Epithelial cell of esophagus (primary cell): ENCODE results near the gene SAP130.

Source experiments
- DNase-seq: peaks from one replicate; pipeline ENCODE4 v3.0.0; 2010; ENCODE audit warnings: low read depth
- H3K4me3 ChIP-seq: 2 replicates; pipeline ENCODE4 v1.5.1; 2011; ENCODE audit warnings: mild to moderate bottlenecking, low read length, control low read depth
- TF ChIP-seq, protein P1 (sequence below): IDR thresholded peaks from 2 replicates; pipeline ENCODE4 v1.5.1; 2011; ENCODE audit warnings: low read depth, mild to moderate bottlenecking, low read length, control low read depth, inconsistent platforms; ENCODE audit not compliant: insufficient read depth; ENCODE audit errors: missing control alignments

SAP130 gene

DNA sequence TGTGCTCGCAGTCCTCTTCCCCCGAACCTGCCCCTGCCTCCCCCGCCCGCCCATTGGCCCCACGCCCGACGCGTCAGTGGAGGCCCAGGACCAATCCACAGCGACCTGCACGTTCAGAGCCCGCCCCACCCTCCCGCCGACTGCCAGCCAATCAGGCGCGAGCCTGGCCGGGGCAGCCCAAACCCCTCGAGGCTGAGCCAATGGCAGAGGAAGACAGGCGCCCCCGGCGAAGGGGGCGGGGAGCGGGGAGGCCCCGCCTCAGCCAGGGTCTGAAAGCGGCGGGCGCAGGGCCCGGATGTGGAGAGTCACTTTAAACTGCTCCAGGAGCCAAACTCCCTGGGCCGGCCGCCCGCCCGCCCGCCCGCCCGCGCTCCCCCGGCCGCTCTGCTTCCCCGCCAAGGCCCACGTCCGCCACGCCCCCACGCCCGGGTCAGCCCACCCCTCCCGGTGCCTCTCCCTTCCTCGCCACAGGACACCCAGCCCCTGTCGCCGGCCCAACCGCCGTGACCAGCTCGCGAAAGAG is 520 bp downstream of the SAP130 start:
- TF ChIP-seq, protein P1, sequence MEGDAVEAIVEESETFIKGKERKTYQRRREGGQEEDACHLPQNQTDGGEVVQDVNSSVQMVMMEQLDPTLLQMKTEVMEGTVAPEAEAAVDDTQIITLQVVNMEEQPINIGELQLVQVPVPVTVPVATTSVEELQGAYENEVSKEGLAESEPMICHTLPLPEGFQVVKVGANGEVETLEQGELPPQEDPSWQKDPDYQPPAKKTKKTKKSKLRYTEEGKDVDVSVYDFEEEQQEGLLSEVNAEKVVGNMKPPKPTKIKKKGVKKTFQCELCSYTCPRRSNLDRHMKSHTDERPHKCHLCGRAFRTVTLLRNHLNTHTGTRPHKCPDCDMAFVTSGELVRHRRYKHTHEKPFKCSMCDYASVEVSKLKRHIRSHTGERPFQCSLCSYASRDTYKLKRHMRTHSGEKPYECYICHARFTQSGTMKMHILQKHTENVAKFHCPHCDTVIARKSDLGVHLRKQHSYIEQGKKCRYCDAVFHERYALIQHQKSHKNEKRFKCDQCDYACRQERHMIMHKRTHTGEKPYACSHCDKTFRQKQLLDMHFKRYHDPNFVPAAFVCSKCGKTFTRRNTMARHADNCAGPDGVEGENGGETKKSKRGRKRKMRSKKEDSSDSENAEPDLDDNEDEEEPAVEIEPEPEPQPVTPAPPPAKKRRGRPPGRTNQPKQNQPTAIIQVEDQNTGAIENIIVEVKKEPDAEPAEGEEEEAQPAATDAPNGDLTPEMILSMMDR, result no peak
- peak; percentile 99 for DNase-seq
- peak overlapping the region; percentile 73 for H3K4me3 ChIP-seq

DNA sequence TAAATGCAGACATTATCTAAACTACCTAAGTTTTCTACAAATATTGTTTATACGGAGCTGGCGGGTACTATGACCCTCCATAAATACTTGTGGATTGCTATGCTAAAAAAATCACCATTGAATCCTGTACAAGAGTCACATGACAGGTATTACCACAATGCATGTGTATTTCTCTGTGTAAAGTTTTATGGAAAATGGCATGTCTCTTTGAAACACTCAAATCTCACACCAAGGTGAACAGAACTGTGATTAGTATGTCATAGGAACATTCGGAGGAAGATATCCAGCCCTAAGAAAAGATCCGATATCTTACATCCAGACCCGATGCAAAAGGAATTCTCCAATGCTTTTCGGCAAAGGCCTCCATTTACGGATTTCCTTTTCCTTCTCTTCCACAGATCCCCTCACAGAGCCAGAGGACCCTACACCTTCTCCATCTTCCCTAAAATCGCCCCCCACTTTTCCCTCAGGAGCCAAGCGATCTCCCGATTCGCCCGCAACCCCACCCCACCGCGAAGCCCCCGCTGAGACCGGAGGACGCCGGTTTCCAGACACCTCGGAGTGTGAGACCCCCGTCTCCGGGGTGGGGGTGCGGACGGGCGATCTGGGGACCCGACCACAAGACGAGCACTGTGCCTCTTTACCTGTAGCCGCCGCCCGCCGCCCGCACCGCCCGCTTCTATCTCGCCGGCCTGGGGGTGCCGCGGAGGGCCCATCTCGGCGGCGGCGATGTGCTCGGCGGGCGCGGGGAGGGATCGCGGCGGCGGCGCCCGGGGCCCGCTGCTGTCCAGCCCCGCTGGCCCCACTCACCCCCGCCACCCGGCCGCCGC is 1.2 kb downstream of the SAP130 start:
- peak overlapping the region; percentile 86 for H3K4me3 ChIP-seq
- no peak for DNase-seq
- TF ChIP-seq, protein P1, result no peak

DNA sequence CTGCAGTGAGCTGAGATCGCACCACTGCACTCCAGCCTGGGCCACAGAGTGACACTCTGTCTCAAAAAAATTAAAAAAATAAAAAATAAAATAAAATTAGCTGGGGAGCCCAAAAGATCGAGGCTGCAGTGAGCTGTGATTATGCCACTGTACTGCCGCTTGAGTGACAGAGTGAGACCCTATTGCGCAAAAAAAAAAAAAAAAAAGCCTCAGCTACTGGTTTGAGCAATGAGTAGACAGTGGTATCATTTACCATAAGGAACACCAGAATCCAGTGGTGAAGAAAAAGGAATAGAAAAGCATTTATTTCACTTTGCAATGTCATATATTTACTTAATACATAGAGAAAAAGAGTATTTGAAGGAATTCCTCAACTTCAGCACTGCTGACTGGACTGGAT is 3.0 kb downstream of the SAP130 start:
- TF ChIP-seq, protein P1, result no peak
- DNase-seq, result no peak
- no peak overlapping the region for H3K4me3 ChIP-seq

DNA sequence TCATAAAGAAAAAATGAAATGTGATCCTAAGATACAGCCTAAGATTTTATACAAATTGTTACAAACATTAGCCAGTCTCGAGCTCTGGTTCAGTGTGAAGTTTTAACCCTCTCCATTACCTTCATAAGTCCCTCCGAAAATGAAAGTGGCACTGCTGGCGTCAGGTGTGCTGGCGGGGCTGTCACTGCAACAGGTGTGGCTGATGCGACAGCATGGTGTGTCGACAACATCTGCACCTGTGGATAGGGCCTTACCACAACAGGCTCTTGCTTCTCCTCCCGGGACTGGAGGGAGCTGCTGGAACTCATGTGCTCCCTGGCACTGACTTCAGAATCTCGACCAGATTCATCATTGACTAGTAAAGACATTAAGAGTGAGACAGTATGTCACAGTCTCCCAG is 10.3 kb downstream of the SAP130 start:
- H3K4me3 ChIP-seq, result no peak overlapping the region
- no peak for DNase-seq
- TF ChIP-seq, protein P1, result no peak

DNA sequence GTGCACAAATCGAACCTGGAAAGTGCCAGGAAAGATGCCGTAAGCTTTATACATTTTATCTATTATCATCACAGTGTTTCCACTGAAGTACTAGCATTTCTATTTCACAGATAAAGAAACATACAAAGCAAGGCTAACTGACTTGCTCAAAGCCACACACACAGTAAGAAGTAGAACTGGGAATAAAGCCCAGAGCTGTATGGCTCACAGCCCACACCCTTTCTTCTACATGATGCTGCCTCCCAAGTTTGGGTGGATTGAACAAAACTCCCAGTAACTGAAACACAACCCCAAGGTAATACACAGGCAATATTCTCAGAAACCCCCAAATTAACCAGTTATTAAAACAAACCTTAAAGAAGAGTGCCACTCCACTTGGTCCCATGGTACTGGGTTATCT is 11.2 kb downstream of the SAP130 start:
- H3K4me3 ChIP-seq, result no peak overlapping the region
- TF ChIP-seq, protein P1, result no peak
- DNase-seq, result no peak

DNA sequence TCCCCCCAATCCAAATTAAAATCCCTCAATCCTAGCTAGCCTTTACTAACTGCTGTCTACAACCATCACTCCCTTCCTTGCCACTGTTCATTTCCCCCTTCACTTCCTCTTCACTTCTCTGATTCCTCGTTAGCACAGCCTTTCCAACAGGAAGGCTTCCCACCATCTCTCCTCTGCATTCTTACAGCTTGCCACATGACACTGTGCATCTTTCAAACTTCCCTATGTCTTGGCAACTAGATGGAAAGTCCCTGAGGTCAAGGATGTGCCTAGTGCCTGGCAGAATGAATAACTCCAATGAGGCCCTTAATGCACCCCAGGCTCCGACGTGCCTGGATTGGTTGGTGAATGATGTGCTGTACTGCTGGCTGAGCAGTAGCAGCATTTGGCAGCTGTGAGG is 15.2 kb downstream of the SAP130 start:
- no peak for DNase-seq
- no peak overlapping the region for H3K4me3 ChIP-seq
- TF ChIP-seq, protein P1, result no peak
